OCI-LY7 (cell line): ENCODE results near the gene PPP3CA.

Source experiments
- CTCF ChIP-seq: fragments of 200-600 bp; sonication (generic); conservative IDR thresholded peaks from 2 replicates; pipeline ENCODE4 v1.5.1; 2014; ENCODE audit warnings: mild to moderate bottlenecking, antibody characterized with exemption, low read length, moderate library complexity, mixed read lengths
- EZH2phosphoT487 ChIP-seq: fragments of 200-600 bp; sonication (generic); IDR thresholded peaks from 2 replicates; pipeline ENCODE4 v1.6.1; 2018; ENCODE audit warnings: low read depth, borderline replicate concordance, mild to moderate bottlenecking, mixed run types, antibody characterized with exemption, low read length, moderate library complexity, mixed read lengths

- TF ChIP-seq CTCF (no peak), EZH2phosphoT487 (no peak)
Measured at GRCh38 chr4:101163936-101164335, 183.4 kb downstream of the PPP3CA start.
